Mammary epithelial cell (primary cell): ENCODE measurements around the gene RABAC1.
A peak's percentile ranks its signal among the peaks of the same experiment; 100 is the strongest.

ENCODE experiments used
- EZH2 ChIP-seq: IDR thresholded peaks from 2 replicates; pipeline ENCODE4 v1.6.1; 2012; ENCODE audit warnings: low read length, inconsistent platforms, borderline replicate concordance
- TF ChIP-seq, protein P1 (sequence below), 2 donors: IDR thresholded peaks in 1 of 2; conservative IDR thresholded peaks in 1 of 2; 2 replicates each; pipeline ENCODE4 v1.5.1; 2011 to 2012; ENCODE audit warnings: inconsistent platforms in 2 of 2, low read length in 2 of 2, mild to moderate bottlenecking in 2 of 2, control low read depth in 1 of 2, low read depth in 1 of 2; ENCODE audit not compliant: insufficient read depth in 1 of 2; ENCODE audit errors: extremely low read depth in 1 of 2

DNA sequence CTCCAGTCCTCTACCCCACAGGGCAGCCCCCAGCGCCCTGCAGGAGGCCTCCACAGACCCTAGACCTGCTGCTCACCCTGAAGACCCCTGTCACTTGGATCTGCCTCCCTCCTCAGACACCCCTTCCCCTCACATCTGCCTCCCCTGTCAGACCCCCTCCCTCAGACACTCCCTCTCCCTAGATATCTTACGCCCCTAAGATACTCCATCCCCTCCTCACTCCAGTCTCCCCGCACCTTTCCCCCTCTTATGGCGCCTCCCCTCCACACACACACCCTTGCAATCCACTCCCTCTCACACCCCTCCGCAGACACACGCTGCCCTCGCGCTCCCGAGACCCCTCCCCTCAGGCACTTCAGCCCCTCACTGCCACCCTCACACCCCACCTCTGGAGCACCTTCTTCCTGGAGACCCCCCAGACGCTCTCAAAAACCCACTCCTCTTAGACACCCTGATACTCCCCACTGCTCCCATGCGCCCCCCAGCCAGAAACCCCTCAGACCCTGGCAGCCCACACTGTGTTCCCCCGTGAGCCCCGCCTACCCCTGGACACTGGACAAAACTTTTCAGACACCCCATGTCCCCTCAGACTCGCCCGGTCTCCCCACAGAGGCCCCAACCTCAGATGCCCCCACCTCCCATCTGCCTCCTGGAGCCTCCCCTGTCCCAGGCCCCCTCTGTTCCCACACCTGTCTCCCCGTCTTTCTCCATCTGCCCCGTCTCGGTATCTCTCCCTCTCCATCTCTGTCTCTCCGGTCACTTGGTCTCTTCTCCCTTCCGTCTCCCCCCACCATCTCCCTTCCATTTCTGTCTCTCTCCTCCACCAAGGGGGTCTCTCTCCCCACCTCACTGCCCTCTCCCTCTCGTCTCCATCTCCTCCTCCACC, 45.3 kb downstream of the RABAC1 start:
- TF ChIP-seq, protein P1, sequence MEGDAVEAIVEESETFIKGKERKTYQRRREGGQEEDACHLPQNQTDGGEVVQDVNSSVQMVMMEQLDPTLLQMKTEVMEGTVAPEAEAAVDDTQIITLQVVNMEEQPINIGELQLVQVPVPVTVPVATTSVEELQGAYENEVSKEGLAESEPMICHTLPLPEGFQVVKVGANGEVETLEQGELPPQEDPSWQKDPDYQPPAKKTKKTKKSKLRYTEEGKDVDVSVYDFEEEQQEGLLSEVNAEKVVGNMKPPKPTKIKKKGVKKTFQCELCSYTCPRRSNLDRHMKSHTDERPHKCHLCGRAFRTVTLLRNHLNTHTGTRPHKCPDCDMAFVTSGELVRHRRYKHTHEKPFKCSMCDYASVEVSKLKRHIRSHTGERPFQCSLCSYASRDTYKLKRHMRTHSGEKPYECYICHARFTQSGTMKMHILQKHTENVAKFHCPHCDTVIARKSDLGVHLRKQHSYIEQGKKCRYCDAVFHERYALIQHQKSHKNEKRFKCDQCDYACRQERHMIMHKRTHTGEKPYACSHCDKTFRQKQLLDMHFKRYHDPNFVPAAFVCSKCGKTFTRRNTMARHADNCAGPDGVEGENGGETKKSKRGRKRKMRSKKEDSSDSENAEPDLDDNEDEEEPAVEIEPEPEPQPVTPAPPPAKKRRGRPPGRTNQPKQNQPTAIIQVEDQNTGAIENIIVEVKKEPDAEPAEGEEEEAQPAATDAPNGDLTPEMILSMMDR (conservative IDR thresholded peaks at IDR 0.05 in 1 of 2, IDR thresholded peaks at IDR 0.05 in 1 of 2; ENCODE audit: extremely low read depth in 1 of 2, insufficient read depth in 1 of 2, low read depth in 1 of 2, low read length in 2 of 2): no peak
- TF ChIP-seq EZH2: peak; percentile 75
